GM19099 (cell line): Measurements from ENCODE around the gene ANKS3.

Experiments used
- POLR2A ChIP-seq: IDR thresholded peaks from 3 replicates; pipeline ENCODE4 v1.6.1; 2011; ENCODE audit warnings: low read depth; ENCODE audit not compliant: insufficient read length; ENCODE audit errors: extremely low read depth

ANKS3 gene

DNA sequence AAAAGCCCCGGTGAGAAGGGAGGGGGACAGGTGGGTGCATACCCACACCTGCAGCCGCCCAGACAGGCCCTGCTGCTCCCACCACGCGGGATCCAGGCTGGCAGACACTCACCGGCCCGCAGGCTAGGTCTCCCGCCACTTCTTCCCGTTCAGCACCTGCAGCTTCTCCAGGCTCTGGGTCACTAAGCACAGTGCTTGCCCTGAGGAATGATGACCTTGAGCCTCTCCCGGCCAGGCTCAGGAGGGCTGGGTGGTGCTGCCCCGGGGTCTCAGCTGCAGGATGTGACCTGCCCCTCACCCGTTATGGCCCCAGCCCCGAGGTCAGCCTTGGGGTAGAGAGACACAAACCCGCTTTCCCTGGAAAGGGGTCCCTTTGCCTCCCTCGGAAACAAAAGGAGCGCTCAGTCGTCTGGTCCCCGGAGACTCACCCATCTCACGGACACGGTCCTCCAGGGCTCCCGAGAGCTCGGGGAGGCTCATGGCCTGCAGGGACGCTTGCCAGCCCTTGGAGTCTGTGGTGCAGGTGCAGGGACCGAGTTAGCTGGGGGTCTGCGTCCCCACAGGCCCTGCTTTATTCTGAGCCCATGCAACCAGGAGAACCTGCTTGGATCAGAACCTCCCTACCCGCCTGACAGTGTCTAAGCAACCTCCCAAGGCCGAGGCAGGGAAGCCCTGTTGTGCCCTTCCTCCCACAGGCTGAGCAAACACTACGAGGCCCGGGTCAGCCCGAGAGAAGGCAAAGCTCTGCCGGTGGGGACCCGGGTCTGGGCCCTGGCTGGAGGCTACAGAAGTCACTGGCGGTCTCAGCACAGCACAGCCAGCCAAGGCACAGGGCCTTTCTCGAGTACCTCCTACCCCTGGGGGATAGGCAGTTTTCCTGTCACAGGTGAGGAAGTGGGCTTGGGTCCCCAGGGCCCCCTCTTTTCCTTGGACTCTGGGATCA lies 36.9 kb downstream of the ANKS3 start:
- no peak for TF ChIP-seq POLR2A

DNA sequence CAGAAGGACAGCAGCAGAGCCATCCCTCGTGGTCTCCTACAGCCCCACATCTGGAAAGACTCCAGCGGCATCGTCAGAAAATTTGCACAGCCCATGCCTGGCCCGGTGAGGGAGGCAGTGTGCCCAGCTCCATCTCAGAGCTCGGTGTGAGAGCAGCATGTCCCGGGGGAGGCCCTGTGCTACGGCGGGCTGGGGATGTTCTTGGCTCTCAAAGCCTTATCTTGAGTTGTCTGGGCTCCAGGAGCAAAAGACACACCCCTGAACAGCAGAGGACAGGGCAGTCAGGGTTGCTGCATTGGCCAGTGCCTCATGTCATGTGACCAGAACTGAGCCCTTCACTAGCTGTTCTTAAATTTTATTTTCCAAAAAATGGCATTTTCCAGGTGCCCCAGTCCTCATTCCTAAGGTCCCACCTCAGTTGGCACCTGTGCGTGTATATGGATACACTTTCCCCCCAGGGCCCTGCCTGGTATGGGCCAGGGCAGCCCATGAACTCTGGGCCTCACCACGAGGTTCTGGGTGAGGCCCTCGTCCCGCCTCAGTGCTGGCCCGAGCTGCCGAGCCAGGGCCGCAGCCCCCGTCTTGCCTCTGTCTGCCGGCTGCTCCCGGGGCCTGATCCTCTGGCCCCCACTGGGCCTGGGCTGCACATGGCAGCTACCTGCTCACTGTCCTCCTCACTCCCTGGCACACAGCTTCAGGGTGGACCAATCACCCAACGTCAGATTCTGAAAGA lies 37.7 kb downstream of the ANKS3 start:
- TF ChIP-seq POLR2A: no peak

DNA sequence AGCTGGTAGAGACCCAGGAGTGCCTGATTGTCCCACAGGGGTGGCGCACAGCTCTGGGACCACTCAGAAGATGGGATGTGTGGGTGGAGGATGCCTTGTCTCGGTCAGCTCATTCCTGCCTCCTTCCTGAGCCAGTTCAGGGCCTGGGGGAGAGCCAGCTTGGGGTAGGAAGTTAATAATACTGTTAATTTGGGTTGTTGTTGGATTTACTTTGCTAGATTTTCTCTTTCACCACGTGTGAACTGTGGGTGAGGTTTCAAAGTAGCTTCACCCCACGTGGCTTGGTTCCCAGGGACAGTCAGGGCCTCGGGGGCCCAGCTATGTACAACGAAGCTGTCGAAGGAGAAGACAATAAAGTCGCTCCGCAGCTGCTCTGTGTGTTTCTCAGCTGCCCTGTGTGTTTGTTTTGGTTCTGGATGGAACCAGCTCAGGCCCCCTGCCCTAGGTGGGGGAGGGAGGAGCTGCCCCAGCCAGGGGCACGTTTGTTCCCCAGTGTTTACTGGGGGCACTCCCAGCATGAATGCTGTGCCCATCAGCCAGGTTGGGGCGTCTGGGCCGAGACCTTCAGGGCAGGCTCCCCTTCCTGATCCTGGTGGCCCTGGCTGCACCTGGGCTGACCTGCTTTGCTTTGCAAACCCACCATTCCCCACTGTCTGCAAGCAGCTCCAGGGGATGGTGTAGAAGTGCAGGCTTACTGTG lies 38.4 kb downstream of the ANKS3 start:
- TF ChIP-seq POLR2A: no peak

DNA sequence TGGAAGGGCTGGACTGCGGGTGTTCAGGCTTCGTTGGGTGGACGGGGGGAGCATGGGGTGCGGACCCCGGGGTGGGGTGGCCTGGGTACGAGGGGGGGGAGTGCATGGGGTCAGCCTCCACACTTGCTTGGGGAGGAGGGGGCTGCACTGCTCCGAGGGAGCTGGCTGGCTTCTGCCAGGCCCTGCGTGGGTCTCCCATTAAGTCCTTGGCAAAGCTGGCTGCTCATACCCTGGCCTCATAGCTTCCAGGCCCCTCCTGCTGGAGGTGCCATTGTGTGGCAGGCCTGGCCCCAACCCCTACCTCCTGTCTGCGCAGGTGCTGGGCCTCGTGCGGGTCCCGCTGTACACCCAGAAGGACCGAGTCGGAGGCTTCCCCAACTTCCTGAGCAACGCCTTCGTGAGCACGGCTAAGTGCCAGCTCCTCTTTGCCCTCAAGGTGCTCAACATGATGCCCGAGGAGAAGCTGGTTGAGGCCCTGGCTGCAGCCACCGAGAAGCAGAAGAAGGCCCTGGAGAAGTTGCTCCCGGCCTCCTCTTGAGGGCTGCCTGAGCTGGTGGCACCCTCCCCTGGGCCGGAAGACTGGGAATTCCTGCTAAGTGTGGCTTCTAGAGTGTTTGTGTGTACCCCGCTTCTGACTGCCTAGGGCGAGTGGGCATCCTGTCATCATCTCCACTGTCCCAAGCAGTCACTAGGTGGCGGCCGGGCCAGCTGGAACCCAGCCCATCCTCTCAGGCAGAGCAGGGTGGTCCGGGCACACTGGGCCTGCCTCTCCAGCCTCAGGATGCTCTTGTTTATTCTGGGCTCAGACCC lies 39.2 kb downstream of the ANKS3 start:
- TF ChIP-seq POLR2A: no peak

DNA sequence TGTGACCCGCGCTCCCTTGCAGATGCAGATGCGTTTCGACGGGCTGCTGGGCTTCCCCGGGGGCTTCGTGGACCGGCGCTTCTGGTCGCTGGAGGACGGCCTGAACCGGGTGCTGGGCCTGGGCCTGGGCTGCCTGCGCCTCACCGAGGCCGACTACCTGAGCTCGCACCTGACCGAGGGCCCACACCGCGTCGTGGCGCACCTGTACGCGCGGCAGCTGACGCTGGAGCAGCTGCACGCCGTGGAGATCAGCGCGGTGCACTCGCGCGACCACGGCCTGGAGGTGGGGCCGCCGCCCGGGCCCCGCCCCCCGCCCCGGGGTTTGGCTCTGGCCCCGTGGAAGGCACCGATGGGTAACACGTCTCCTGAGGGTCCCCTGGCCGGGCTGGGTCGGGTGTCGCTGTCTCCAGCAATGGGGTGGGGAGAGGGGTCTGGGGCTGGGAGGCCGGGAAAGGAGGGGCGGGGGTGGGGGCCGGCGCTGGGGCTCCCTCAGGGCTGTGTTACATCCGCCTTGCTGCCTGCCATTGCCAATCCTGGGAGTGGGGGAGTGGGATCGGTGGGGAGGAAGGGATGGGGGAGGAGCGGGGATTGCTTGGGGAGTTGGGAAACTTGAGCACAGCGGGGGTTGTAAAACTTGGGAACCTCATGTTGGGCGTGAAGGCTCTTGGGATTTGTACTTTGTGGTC lies 40.0 kb downstream of the ANKS3 start:
- no peak for TF ChIP-seq POLR2A

DNA sequence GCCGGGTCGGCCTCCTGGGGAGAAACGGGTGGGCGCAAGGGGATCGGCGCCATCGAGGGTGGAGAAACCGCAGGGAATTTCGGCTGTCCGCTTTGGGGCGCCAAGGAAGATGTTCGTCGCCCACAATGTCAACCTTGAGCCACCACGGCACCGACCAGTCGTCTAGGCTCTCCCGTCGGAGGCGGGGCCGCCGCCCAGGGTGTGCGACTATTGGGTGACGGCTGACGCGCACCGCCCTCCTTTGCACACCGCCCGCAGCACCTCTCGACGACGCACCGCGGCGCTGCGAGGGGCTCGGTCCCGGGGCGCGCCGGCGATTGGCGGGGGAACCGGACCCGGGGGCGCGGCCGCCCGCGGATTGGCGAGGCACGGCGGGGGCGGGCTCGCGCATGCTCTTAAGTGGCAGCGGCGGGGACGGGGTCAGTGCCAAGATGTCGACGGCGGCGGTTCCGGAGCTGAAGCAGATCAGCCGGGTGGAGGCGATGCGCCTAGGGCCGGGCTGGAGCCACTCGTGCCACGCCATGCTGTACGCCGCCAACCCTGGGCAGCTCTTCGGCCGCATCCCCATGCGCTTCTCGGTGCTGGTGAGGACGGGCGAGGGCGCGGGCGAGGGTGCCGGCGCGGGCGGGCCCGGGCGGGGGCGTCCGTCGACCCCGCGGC lies 40.6 kb downstream of the ANKS3 start, which contains the start of gene NUDT16L1:
Gene NUDT16L1 (plus strand): TSS at position 267 of the 660 bp plus-strand sequence. CDS start 165 bp downstream, at position 432.
- peak; percentile 88 for TF ChIP-seq POLR2A

DNA sequence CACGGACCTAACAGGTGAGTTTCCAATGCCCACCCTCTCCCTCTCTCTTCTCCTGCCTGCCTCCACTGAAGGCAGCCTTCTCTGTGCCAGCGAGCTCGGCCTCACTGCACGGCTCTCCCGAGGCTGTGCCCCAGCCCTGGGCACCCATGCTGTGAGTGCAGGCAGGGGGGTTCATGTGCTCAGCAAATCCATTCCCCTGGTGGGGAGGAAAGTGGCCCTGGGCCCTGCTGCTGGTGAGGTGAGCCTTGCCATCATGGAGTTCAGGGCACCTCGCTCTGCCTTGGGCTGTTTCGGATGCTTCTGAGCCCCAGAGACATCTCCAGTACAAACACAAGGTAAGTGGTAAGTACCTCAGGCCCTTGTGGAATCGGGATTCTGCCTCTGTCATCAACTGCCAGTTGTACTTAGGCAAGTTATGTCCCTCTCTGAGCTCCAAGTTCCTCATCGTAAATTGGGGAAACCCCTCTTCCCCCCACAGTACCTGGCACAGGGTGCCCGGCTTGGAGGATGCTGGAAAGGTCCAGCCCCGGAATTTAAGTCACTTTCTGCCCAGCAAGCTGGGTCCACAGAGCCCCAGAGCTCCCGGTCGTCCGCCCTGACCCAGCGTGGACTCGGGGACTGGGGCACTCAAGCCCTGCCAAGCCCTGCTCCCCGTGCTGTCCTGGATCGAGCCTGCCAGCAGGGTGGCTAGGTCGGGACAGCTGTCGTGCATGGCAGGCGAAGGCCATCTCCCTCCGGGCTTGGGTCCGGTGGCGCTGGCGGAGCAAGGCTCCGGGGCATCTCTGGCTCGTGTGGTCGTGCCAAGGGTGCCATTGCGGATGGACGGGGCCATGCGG lies 41.4 kb downstream of the ANKS3 start:
- TF ChIP-seq POLR2A: no peak

DNA sequence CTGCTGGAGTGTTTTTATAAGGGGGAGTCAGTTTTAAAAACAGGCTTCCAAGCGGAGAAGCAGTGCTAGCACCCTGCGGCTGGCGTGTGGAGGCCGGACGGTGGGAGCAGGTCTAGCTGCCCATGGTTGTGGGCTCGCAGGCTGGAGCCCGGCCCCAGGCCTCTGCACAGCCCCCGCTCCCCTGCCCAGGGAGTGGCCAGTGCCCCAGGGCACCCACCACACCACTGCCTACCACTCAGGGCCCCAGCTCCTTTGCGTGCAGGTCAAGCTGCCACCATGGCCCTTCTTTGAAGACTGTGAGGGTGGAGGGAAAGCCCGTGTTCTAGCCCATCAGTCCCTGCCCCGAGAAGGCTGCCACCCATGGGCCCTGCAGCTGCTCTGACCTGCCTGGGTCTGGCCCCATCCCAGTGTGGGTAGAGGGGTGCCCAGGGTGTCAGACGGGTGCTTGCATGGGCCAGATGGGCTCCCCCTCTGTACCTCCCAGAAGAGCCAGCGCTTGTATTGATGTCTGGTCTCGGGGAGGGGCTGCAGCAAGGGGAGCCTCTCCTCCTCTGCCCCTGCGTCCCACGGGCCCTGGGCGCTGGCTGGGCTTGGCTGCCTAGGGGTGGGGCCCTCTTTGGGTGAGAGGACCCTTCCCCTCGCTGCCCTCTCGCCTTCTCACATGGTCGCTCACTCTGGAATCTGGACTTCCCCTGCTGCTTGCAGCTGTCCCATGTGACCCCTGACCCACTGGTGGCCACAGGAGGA lies 42.2 kb downstream of the ANKS3 start:
- no peak for TF ChIP-seq POLR2A

DNA sequence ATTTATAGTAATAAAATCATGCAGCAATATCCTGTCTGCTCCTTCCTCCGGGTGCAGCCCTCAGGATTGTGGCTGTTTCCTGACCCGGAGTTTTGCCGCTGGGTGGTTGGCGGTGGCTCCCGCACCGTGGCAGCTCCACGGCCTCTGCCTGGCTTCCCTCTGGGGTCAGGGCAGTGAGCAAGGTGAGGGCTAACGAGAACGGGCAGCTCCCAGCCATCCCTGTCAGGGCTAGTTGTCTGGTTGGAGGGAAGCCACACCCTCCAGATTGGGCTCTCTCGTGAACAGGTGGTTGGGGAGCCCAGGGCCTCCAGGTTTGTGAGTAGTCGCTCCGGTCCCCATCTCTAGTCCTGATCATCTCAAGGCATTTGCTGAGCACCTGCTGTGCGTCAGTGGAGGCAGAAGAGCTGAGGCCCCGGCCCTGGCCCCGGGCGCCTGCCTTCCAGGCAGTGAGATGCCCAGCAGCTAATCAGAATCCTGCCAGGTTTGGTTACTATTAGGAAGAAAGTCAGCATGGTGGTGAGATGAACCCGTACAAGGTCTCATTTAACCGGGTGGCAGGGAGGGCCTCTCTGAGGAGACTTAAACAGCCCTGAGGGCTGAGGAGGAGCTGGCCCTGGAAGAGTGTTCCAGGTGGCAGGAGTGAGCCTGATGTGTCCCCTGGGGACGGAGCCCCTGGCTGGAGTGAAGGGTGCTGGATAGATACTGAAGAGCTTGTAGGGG lies 43.0 kb downstream of the ANKS3 start:
- TF ChIP-seq POLR2A: no peak

DNA sequence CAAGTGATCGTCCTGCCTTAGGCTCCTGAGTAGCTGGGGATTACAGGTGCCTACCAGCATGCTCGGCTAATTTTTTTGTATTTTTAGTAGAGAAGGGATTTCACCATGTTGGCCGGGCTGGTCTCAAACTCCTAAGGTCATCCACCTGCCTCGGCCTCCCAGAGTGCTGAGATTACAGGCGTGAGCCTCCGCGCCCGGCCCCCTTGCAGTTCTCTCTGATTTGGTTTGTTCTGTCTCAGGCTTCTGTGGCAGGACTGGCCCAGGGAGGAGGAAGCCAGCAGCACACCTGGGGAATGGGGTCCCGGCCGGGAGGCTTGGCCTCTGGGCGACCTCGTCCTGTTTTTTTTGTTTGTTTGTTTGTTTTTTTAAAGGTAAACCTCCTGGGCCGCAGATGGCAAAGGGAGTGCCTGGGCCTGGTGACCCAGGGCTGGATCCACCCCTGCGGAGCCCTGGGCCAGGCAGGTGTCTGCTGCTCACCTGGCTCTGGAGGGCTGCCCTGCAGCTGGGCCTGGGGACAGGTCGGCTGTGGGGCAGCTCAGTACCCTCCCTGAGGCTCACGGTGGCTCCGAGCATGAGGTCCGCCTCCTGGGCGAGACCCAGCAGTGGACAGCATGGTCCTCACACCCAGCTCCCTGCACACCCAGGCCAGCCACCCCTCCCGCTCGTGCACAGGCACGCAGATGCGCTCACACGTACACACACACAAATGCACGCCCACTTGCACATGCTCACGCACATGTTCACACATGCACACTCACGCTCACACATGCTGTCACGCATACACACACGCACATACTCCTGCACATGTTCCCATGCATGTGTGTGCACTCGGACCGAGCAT lies 44.0 kb downstream of the ANKS3 start:
- no peak for TF ChIP-seq POLR2A
